SK-N-MC (cell line): ENCODE measurements around the gene SLC29A1.

Experiments used
- EZH2 ChIP-seq: fragments of 200-600 bp; sonication (generic); IDR thresholded peaks from one replicate; pipeline ENCODE4 v1.6.1; 2017; ENCODE audit warnings: antibody characterized with exemption
- POLR2AphosphoS5 ChIP-seq: IDR thresholded peaks from 2 replicates; pipeline ENCODE4 v1.6.1; 2012; ENCODE audit warnings: mild to moderate bottlenecking, low read depth, low read length, borderline replicate concordance

- TF ChIP-seq EZH2 (no peak), POLR2AphosphoS5 (no peak)
These were observed 43.9 kb downstream of the SLC29A1 start for GRCh38 chr6:44267252-44267651.
